IMR-90 (cell line): ENCODE data around the gene CPED1. TPM values are rescaled to one million over a fixed set of nuclear protein-coding genes. Genes with fewer than 3 reads are reported as not detected.
A peak's percentile ranks its signal among the peaks of the same experiment; 100 is the strongest.

Experiments used
- ATAC-seq: fragments of 200-7000 bp; cut with Tn5 transposase; 2 replicates; pipeline ENCODE4 v1.9.1; 2020; ENCODE audit warnings: low read depth, mild to moderate bottlenecking, moderate library complexity
- BruUV-seq: library from RNA; stranded (reverse); fragments of 400-500 nt; replicated peaks from 2 replicates; lab custom pipeline; 2021; lab: Mats Ljungman, UMichigan
- CTCF ChIA-PET: fragments of 300-600 bp; formaldehyde crosslinking; extraction: SDS; loops from one replicate; lab custom pipeline; 2021; ENCODE audit warnings: antibody characterized with exemption; lab: Yijun Ruan, JAX
- POLR2A ChIA-PET: fragments of 300-600 bp; sonication (Branson Sonifier 250); formaldehyde crosslinking; loops from one replicate; lab custom pipeline; 2022; ENCODE audit warnings: antibody characterized with exemption; ENCODE audit not compliant: unreplicated experiment; lab: Charles Lee
- DNase-seq: peaks from one replicate; pipeline ENCODE4 v3.0.0; 2013
- H2AFZ ChIP-seq: replicated peaks from 2 replicates; pipeline ENCODE3; 2013; ENCODE audit warnings: low read length, mild to moderate bottlenecking; ENCODE audit not compliant: poor library complexity
- H2AK5ac ChIP-seq: 2 replicates; pipeline ENCODE4 v1.6.1; 2013; ENCODE audit warnings: low read depth, low read length, inconsistent platforms
- H2AK9ac ChIP-seq: replicated peaks from 2 replicates; pipeline ENCODE3; 2013; ENCODE audit warnings: mild to moderate bottlenecking, low read depth, low read length, moderate library complexity; ENCODE audit not compliant: poor library complexity
- H2BK120ac ChIP-seq: 2 replicates; pipeline ENCODE4 v1.6.1; 2013; ENCODE audit warnings: low read depth, low read length, inconsistent platforms
- H2BK15ac ChIP-seq: 3 replicates; pipeline ENCODE4 v1.6.1; 2013; ENCODE audit warnings: low read depth, low read length, inconsistent platforms
- H2BK20ac ChIP-seq: 2 replicates; pipeline ENCODE4 v1.6.1; 2013; ENCODE audit warnings: low read depth, mild to moderate bottlenecking, inconsistent platforms, low read length, moderate library complexity
- H2BK5ac ChIP-seq: 2 replicates; pipeline ENCODE4 v1.6.1; 2013; ENCODE audit warnings: mild to moderate bottlenecking, low read depth, low read length, inconsistent platforms; ENCODE audit not compliant: poor library complexity, severe bottlenecking
- H3K14ac ChIP-seq: replicated peaks from 2 replicates; pipeline ENCODE4 v1.6.1; 2013; ENCODE audit warnings: low read depth, low read length, inconsistent platforms
- H3K18ac ChIP-seq: 2 replicates; pipeline ENCODE4 v1.6.1; 2013; ENCODE audit warnings: low read depth, low read length, control low read depth
- H3K23ac ChIP-seq: 2 replicates; pipeline ENCODE4 v1.6.1; 2013; ENCODE audit warnings: low read depth, low read length, inconsistent platforms
- H3K27ac ChIP-seq: 2 replicates; pipeline ENCODE4 v1.5.1; 2013; ENCODE audit warnings: mild to moderate bottlenecking, control low read depth, low read length; ENCODE audit not compliant: insufficient read depth
- H3K27me3 ChIP-seq: 2 replicates; pipeline ENCODE4 v1.6.1; 2013; ENCODE audit warnings: low read length; ENCODE audit not compliant: control insufficient read depth, insufficient read depth
- H3K36me3 ChIP-seq: 2 replicates; pipeline ENCODE4 v1.6.1; 2013; ENCODE audit warnings: low read length, mixed read lengths; ENCODE audit not compliant: control insufficient read depth, insufficient read depth
- H3K4ac ChIP-seq: 2 replicates; pipeline ENCODE4 v1.6.1; 2013; ENCODE audit warnings: low read depth, low read length, inconsistent platforms
- H3K4me1 ChIP-seq: 2 replicates; pipeline ENCODE4 v1.6.1; 2013; ENCODE audit warnings: low read length, mixed read lengths; ENCODE audit not compliant: control insufficient read depth, insufficient read depth
- H3K4me2 ChIP-seq: 2 replicates; pipeline ENCODE4 v1.6.1; 2013; ENCODE audit warnings: low read depth, mild to moderate bottlenecking, control low read depth, low read length, moderate library complexity
- H3K4me3 ChIP-seq: 2 replicates; pipeline ENCODE4 v1.5.1; 2013; ENCODE audit warnings: low read depth, mild to moderate bottlenecking, control low read depth, low read length, moderate library complexity; ENCODE audit not compliant: insufficient read depth
- H3K56ac ChIP-seq: 2 replicates; pipeline ENCODE4 v1.6.1; 2013; ENCODE audit warnings: low read length, inconsistent platforms; ENCODE audit not compliant: insufficient read depth; ENCODE audit errors: extremely low read depth
- H3K79me1 ChIP-seq, 2 experiments: 2 replicates each; pipeline ENCODE4 v1.6.1; 2013; ENCODE audit warnings: low read length in 2 of 2, inconsistent platforms in 1 of 2, low read depth in 1 of 2
- H3K9ac ChIP-seq: 2 replicates; pipeline ENCODE4 v1.6.1; 2013; ENCODE audit warnings: low read depth, low read length, control low read depth
- H3K9me1 ChIP-seq: 2 replicates; pipeline ENCODE4 v1.6.1; 2013; ENCODE audit warnings: low read length, inconsistent platforms; ENCODE audit not compliant: insufficient read depth
- H3K9me3 ChIP-seq: 2 replicates; pipeline ENCODE4 v1.6.1; 2013; ENCODE audit warnings: low read length; ENCODE audit not compliant: control insufficient read depth, insufficient read depth
- H4K20me1 ChIP-seq: 2 replicates; pipeline ENCODE4 v1.6.1; 2013; ENCODE audit warnings: low read length, inconsistent platforms; ENCODE audit not compliant: insufficient read depth
- H4K5ac ChIP-seq: 2 replicates; pipeline ENCODE4 v1.6.1; 2013; ENCODE audit warnings: mild to moderate bottlenecking, low read depth, low read length, control low read depth
- H4K8ac ChIP-seq, 2 experiments: 2 replicates each; pipeline ENCODE4 v1.6.1; 2013; ENCODE audit warnings: low read depth in 2 of 2, low read length in 2 of 2, control low read depth in 1 of 2, inconsistent platforms in 1 of 2
- H4K91ac ChIP-seq: 2 replicates; pipeline ENCODE4 v1.6.1; 2013; ENCODE audit warnings: low read depth, low read length, inconsistent platforms; ENCODE audit not compliant: insufficient read depth
- BHLHE40 ChIP-seq: fragments of 150-350 bp; IDR thresholded peaks from 2 replicates; pipeline ENCODE4 v1.6.1; 2016; ENCODE audit warnings: mild to moderate bottlenecking, low read depth, low read length
- MAFK ChIP-seq: IDR thresholded peaks from 2 replicates; pipeline ENCODE4 v1.6.1; 2012; ENCODE audit warnings: low read depth, low read length, improper control_type of control experiment
- MXI1 ChIP-seq: IDR thresholded peaks from 2 replicates; pipeline ENCODE4 v1.6.1; 2012; ENCODE audit warnings: low read depth, mild to moderate bottlenecking, low read length, moderate library complexity, borderline replicate concordance
- NFE2L2 ChIP-seq: fragments of 150-350 bp; IDR thresholded peaks from 2 replicates; pipeline ENCODE4 v1.6.1; 2016; ENCODE audit warnings: low read depth, mild to moderate bottlenecking, low read length
- WGBS, 2 experiments: methylation state at CpG; one replicate each; pipeline versions ENCODE4 v1.1.5 to v1.1.7; 2013; ENCODE audit warnings: missing lambda C conversion rate in 2 of 2; ENCODE audit not compliant: insufficient read length in 1 of 2; ENCODE audit errors: extremely low coverage in 2 of 2; 5-methylcytosine and 5-hydroxymethylcytosine counted together
- dilution Hi-C: fragments of 300-500 bp; cut with HindIII; formaldehyde crosslinking; loops from one replicate; pipeline ENCODE4 v1.14.3; 2018; ENCODE audit warnings: low sequenced_read_pairs; ENCODE audit not compliant: unreplicated experiment
- in situ Hi-C: fragments of 300-500 bp; cut with MboI; formaldehyde crosslinking; loops from 3 replicates; pipeline ENCODE4 v1.14.3; 2019; ENCODE audit warnings: low sequenced_read_pairs, inconsistent platforms, mixed read lengths
- intact Hi-C: fragments of 100-400 bp; cut with micrococcal nuclease; formaldehyde crosslinking; loops from 2 replicates; pipeline ENCODE4 v1.10.0; 2022
- polyA plus RNA-seq, 3 experiments: library from polyadenylated mRNA; depleted of rRNA; stranded (reverse); fragments of >200 nt; gene quantifications; 2 replicates each; pipeline ENCODE4 v1.2.3, GENCODE V29; 2012; ENCODE audit warnings: low replicate concordance in 1 of 3
- total RNA-seq: library from RNA; depleted of rRNA; stranded (reverse); fragments of >200 nt; gene quantifications from 2 replicates; pipeline ENCODE4 v1.2.3, GENCODE V29; 2012

Gene CPED1
- total and polyA plus RNA-seq, 2 of the 4 experiments (the other 2 are of a cell fraction), result 31.2 to 96.8 TPM

- peaks cover 11% of the 10 kb centered on the region for H3K9me1 ChIP-seq
- H2BK20ac ChIP-seq, result no peak overlapping the region
- no peak overlapping the region for H3K56ac ChIP-seq
- peaks cover 18 to 45% of the 10 kb centered on the region in 2 experiments for H3K79me1 ChIP-seq
- in situ Hi-C loops, result no loop called here
- H4K20me1 ChIP-seq, result no peaks in the 10 kb centered on the region
- no peak overlapping the region for H2BK15ac ChIP-seq
- H3K4ac ChIP-seq, result no peak overlapping the region
- H3K9me3 ChIP-seq, result no peaks in the 10 kb centered on the region
- no peak overlapping the region for H3K14ac ChIP-seq
- no peak overlapping the region for H3K4me3 ChIP-seq
- intact Hi-C loops, result loop anchor here (2.0 to 10.0 kb wide), 3 partner anchors 222 to 496 kb away; partner anchors contain the start of gene TSPAN12
- CTCF ChIA-PET, result interaction anchor here (6.1 kb wide), 1 partner anchor 91 kb away, joined by 46 read pairs; the partner anchor contains the start of gene CPED1
- H3K9ac ChIP-seq, result no peak overlapping the region
- no peak overlapping the region for H2AK5ac ChIP-seq
- no peak overlapping the region for H3K23ac ChIP-seq
- BruUV-seq, result no TSS peak
- POLR2A ChIA-PET, result no interaction called here
- H4K8ac ChIP-seq, result no peak overlapping the region
- no peak overlapping the region for H3K18ac ChIP-seq
- no peak overlapping the region for H2AFZ ChIP-seq
- peak overlapping the region; percentile 36 for H2BK5ac ChIP-seq
- H2BK120ac ChIP-seq, result no peak overlapping the region
- no peak for DNase-seq
- H3K4me2 ChIP-seq, result no peak overlapping the region
- no peak overlapping the region for H3K27ac ChIP-seq
- H3K36me3 ChIP-seq, result no peaks in the 10 kb centered on the region
- no peak for ATAC-seq
- no peak overlapping the region for H4K91ac ChIP-seq
- TF ChIP-seq MXI1, result no peak
- no peak for TF ChIP-seq NFE2L2
- TF ChIP-seq MAFK, result no peak
- no peak for TF ChIP-seq BHLHE40
- dilution Hi-C loops, result loop anchor here (25.0 kb wide), 1 partner anchor 93 kb away; the partner anchor contains the start of gene CPED1
- H2AK9ac ChIP-seq, result no peak overlapping the region
- no CpG with 5 or more reads among the region's 2 CpGs for WGBS, 2 experiments
- H3K4me1 ChIP-seq, result peaks cover 17% of the 10 kb centered on the region
- H3K27me3 ChIP-seq, result no peaks in the 10 kb centered on the region
- no peak overlapping the region for H4K5ac ChIP-seq
Measured at GRCh38 chr7:121080257-121080912, 91.9 kb downstream of the CPED1 start.
